NOMO-1 (cell line): Measurements from ENCODE around the gene MGAT4A.

Experiments
- DNase-seq, 2 experiments: peaks; one replicate each; lab custom pipeline; 2025; ENCODE audit not compliant: unreplicated experiment in 2 of 2; lab: John Stamatoyannopoulos, UW

MGAT4A gene

GRCh38 chr2:98704499-98705332, 26.2 kb downstream of the MGAT4A start:
- DNase-seq: no peak

DNA sequence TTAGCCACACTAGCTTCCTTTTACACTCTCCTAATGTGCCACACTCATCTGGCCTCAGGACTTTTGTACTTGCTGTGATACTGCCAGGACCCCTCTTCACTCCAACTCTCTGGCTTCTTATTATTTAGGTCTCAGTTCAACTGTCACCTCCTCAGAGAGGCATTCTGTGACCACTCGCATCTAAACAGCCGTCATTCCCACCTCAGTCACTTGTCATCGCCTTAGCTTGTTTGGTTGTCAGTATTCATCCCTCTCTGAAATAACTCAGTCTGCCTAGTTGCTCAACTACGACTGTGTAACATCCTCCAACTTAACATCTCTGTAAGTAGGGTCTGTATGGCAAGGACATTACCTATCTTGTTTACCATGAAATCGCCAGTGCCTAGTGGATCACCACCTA, 27.2 kb downstream of the MGAT4A start:
- DNase-seq: no peak

DNA sequence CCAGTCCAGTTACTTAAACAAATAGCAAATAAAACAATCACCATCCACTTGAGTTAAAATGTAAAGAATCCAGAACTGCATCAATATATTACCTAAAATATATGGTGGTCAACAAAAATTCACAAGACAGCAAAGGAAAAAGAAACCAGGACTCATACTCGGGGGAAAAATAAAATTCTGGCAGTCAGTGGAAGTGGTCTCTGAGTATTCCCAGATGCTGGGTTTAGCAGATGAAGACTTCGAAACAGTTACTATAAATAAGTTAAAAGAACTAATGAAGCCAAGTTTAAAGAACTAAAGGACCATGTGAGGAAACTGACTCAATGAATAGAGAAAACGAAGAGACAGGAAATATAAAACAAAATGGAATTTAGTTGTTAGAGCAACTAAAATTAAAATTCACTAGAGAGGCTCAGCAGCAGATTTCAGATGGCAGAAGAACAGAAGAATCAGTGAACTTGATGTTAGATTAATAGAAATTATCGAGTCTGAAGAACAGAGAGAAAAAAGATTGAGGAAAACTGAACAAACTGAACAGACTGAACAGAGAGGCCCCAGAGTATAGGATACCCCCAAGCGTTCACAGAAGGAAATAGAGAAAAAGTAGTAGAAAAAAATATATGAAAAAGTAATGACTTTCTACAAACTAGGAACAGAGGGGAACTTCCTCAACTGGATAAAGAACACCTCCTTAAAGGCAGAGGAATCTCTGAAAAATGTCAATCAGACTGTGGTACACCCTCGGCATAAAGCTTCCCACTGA, 27.9 kb downstream of the MGAT4A start:
- DNase-seq: peak in 1 of 2 experiments; percentile 12

- DNase-seq: no peak
Observed at GRCh38 chr2:98702127-98702802, 28.7 kb downstream of the MGAT4A start.

DNA sequence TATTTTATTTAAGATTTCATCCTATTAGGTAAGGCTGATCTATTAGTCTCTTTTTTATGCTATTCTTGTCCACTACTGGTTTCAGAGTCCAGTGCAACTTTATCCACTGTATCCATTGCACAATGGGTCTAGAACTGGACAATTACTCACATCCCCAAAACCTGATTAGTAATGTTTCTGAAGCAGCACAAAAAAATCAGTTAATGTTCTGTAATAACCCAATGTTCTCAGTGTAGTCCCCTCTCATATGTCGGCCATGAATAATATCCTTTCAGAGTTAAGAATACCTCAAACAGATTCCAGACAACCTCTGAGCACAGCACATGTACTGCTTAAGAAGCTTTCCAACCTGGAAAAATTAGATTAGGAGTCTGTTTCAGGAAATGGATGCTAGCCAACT, 29.7 kb downstream of the MGAT4A start:
- no peak for DNase-seq

- DNase-seq: no peak
Observed at GRCh38 chr2:98698896-98699295, 32.0 kb downstream of the MGAT4A start.

DNA sequence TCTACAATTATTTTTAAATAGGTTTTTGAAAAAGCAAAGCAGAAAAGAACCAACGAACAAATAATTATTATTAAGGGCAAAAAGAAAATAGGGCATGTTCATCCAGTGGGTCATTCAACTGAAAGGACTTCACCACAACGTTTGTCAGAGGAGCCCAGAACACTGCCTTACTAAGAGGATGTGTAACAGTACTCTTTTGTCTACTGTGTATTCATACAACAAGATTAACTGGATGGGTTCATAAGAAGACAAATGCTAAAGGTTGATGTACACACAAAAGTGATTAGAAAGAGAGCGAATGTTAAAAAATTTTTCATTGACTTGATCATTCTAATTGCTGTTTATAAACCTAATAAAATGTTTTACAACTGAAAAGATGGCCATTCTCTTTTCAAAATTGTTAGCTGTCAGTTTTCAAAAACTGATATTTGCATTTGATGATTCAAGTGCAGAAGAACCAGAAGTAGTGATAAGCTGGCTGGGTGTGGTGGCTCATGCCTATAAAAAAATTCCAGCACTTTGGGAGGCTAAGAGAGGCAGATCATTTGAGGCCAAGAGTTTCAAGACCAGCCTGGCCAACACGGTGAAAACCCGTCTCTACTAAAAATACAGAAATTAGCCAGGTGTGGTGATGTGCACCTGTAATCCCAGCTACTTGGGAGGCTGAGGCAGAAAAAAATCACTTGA, 33.1 kb downstream of the MGAT4A start:
- DNase-seq: no peak

DNA sequence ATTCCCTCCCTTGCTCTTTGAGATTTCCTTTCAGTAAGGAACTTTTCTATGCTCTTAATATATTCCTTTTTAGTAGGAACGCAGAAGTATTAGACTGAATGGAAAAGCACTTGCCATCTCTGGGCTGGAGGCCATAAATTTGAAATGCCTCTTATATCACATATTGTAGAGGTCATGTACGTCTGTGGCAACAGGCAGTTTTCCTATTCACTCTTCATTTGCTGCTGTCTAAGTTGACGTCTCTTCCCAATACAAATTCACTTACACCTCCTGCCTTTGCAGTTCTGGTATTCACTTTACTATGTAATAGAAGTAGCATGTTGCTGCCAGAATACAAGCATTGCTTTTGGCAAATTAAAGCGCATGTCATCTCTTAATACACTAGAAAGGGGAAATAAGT, 34.7 kb downstream of the MGAT4A start:
- no peak for DNase-seq

- no peak for DNase-seq
Observed at GRCh38 chr2:98695255-98695654, 35.7 kb downstream of the MGAT4A start.

GRCh38 chr2:98693477-98693876, 37.5 kb downstream of the MGAT4A start:
- no peak for DNase-seq

GRCh38 chr2:98692090-98693054, 38.6 kb downstream of the MGAT4A start:
- no peak for DNase-seq

DNA sequence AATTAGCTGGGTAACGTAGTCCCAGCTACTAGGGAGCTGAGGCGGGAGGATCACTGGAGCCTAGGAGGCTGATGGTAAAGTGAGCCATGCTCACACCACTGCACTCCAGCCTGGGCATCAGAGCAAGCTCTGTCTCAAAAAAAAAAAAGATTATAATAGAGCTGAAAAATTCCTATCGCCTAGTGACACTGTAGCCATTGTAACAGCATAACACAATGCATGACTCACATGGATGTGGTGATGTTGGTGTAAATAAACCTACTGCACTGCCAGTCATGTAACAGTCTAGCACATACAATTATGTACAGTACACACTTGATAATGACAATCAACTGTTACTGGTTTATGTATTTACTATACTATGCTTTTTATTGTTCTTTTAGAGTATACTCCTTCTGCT, 39.6 kb downstream of the MGAT4A start:
- DNase-seq: no peak

DNA sequence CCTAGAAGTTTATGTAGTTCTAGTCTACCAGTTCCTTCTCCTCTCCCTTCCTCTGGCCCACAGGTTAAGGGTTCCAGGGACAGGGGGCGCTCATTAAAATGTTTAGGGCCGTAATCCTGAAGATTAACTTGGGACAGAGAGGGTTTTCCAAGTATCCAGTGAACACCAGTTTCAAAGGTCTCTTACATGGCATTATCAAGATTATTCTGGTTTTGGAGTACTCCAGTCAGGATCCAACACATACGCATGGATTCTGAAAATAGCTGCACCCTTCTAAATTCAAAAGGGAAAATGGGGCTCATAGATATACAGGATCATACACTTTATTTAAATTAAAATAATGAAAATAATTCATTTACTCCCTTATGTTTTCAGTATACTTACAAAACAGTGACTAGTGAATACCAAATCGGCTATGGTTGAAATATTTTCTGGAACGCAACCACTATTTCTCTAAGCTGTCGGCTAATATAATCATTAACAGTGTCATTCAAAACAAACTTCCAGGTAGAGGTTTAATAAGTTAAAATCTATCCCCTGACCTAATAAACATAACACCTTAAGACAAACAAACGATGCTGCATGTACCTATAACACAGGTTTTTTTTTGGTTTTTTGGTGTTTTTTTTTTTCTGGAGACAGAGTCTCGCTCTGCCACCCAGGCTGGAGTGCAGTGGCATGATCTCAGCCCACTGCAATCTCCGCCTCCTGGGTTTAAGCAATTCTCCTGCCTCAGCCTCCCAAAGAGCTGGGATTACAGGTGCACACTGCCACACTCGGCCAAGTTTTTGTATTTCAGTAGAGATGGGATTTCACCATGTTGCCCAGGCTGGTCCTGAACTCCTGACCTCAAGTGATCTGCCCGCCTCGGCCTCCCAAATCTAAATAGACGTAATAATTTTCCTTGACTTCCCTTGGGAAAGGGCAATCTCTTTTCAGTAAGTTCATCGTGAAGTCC, 44.7 kb downstream of the MGAT4A start:
- no peak for DNase-seq

DNA sequence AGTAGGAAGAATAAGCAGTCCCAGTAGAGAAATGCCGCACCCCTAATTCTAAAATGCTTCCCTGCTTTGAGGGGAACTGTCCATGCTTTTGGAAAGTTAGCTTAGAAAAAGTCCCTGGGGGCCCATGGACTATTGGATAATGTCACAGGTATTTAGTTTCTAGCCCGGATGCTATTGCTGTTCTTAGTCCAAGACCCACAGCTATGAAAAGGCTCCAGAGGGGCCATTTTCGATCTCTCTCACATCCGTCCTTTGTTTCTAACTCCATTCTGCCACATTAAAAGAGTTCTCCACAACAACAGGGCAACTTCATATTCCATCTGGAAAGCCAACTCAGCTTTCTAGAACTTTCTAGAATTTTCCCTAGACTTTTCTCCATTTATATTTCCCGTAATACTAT, 47.2 kb downstream of the MGAT4A start:
- no peak for DNase-seq

- no peak for DNase-seq
Observed at GRCh38 chr2:98676742-98677141, 54.2 kb downstream of the MGAT4A start.

DNA sequence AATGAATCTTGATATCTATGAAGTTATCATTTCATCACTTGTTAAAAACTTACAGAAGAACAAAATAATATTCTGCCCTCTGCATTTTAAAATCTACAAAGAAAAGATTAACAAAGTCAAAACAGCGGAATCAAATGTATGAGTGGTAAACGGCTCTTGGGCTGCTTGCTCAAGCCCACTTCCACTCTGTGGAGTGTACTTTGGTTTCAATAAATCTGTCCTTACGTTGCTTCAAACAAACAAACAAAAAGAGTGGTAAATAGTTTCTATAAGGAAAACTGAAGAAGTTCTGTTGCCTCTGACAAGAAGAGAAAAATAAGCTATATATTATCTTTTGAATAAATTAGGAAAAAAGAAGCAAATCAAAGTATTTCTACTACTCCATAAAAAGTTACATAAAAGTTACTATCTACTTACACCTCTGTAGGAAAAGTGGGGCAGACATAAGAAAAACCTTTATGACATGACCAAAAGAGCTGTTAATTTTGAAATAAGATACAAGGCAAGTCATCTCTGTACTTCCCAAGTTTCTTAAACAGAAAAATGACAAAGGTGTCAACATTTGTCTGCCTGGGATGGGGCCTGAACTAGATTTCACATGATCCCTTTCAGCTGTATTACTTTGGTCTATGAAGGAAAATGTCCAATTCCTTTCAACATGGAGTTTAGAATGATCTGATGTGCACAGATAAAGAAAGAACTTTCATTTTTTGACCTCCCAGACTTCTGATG, 56.5 kb downstream of the MGAT4A start:
- DNase-seq: no peak

GRCh38 chr2:98669675-98670074, 61.3 kb downstream of the MGAT4A start:
- no peak for DNase-seq

- DNase-seq: peak; percentile 20 to 59
Observed at GRCh38 chr2:98665677-98666076, 65.3 kb downstream of the MGAT4A start.
